CD8-positive, alpha-beta memory T cell (primary cell): Measurements from ENCODE around the gene ITGA6. TPM values are rescaled to one million over a fixed set of nuclear protein-coding genes. Genes with fewer than 3 reads are reported as not detected.
"Not testable (repeated sequence)": the region's sequence is repeated elsewhere in the genome, so short reads cannot be mapped to it uniquely, and the experiment has no call there.

Source experiments
- CTCF ChIA-PET: fragments of 350-600 bp; sonication (Branson Sonifier 250); formaldehyde crosslinking; loops from one replicate; lab custom pipeline; 2021; ENCODE audit warnings: antibody characterized with exemption; lab: Charles Lee
- POLR2A ChIA-PET: fragments of 350-600 bp; sonication (Branson Sonifier 250); formaldehyde crosslinking; loops from one replicate; lab custom pipeline; 2021; ENCODE audit warnings: antibody characterized with exemption; lab: Charles Lee
- DNase-seq, 5 donors: peaks; one replicate each; pipeline versions ENCODE4 v3.0.0 to v3.0.0-alpha.2; 2020 to 2022; ENCODE audit warnings: mixed read lengths in 1 of 5
- H3K27ac ChIP-seq: one replicate; pipeline ENCODE4 v1.7.0; 2013; ENCODE audit warnings: low read depth, mild to moderate bottlenecking, low read length, moderate library complexity
- H3K27me3 ChIP-seq: 2 replicates; pipeline ENCODE4 v1.7.0; 2013; ENCODE audit warnings: low read length, mild to moderate bottlenecking; ENCODE audit not compliant: insufficient read depth, poor library complexity, severe bottlenecking
- H3K36me3 ChIP-seq: 2 replicates; pipeline ENCODE4 v1.7.0; 2013; ENCODE audit warnings: mild to moderate bottlenecking, low read length, moderate library complexity; ENCODE audit not compliant: insufficient read depth
- H3K4me1 ChIP-seq: 2 replicates; pipeline ENCODE4 v1.7.0; 2013; ENCODE audit warnings: mild to moderate bottlenecking, low read length, moderate library complexity; ENCODE audit not compliant: insufficient read depth
- H3K4me3 ChIP-seq: 2 replicates; pipeline ENCODE4 v1.7.0; 2013; ENCODE audit warnings: mild to moderate bottlenecking, low read length
- H3K9me3 ChIP-seq: 2 replicates; pipeline ENCODE4 v1.7.0; 2013; ENCODE audit warnings: mild to moderate bottlenecking, low read length
- H3K27ac Mint-ChIP-seq, 8 donors: one replicate each; pipeline ENCODE4 v1.8.0; 2020 to 2021; ENCODE audit warnings: mixed read lengths in 8 of 8, mild to moderate bottlenecking in 6 of 8, inconsistent platforms in 3 of 8, moderate library complexity in 3 of 8
- H3K27me3 Mint-ChIP-seq, 2 donors: one replicate each; pipeline ENCODE4 v1.8.0; 2020 to 2021; ENCODE audit warnings: mixed read lengths in 2 of 2, mild to moderate bottlenecking in 1 of 2, moderate library complexity in 1 of 2
- H3K36me3 Mint-ChIP-seq, 3 donors: one replicate each; pipeline ENCODE4 v1.8.0; 2020 to 2021; ENCODE audit warnings: mixed read lengths in 3 of 3, inconsistent platforms in 1 of 3, mild to moderate bottlenecking in 1 of 3
- H3K4me1 Mint-ChIP-seq, 3 donors: one replicate each; pipeline ENCODE4 v1.8.0; 2020 to 2021; ENCODE audit warnings: mixed read lengths in 3 of 3, inconsistent platforms in 1 of 3, mild to moderate bottlenecking in 1 of 3
- H3K4me3 Mint-ChIP-seq, 7 donors: one replicate each; pipeline ENCODE4 v1.8.0; 2020 to 2021; ENCODE audit warnings: mixed read lengths in 7 of 7, mild to moderate bottlenecking in 6 of 7, moderate library complexity in 4 of 7, inconsistent platforms in 2 of 7
- H3K9me3 Mint-ChIP-seq, 5 donors: one replicate each; pipeline ENCODE4 v1.8.0; 2020 to 2022; ENCODE audit warnings: mixed read lengths in 5 of 5, mild to moderate bottlenecking in 3 of 5, moderate library complexity in 2 of 5, inconsistent platforms in 1 of 5
- polyA plus RNA-seq: library from polyadenylated mRNA; unstranded; fragments of 300-500 nt; fragmentation: Illumina TruSeq; gene quantifications from one replicate; pipeline ENCODE4 v1.2.3, GENCODE V29; 2021
- total RNA-seq, 2 experiments: library from RNA; stranded (reverse); gene quantifications; one replicate each; pipeline ENCODE4 v1.2.3, GENCODE V29; 2021

Gene ITGA6
- total and polyA plus RNA-seq, 3 experiments from 2014 or later = 8.0 to 39.4 (median 9.0) TPM

GRCh38 chr2:172513935-172514586, 86.7 kb downstream of the ITGA6 start:
- H3K9me3 ChIP-seq = peaks cover 14% of the 10 kb centered on the region
- ChIA-PET CTCF (no interaction called here), POLR2A (no interaction called here)
- Mint-ChIP-seq H3K9me3 (peaks cover 12 to 31% (median 27%) of the 10 kb centered on the region in 5 donors), H3K4me1 (peaks cover 10 to 18% (median 14%) of the 10 kb centered on the region in 3 donors), H3K36me3 (peaks cover 3 to 51% (median 7%) of the 10 kb centered on the region in 3 donors), H3K27me3 (no peaks in the 10 kb centered on the region), H3K27ac (peak overlapping the region in 1 of 8 donors; percentile 0), H3K4me3 (no peak overlapping the region)
- no peak overlapping the region for H3K27ac ChIP-seq
- no peak for DNase-seq
- no peak overlapping the region for H3K4me3 ChIP-seq
- H3K36me3 ChIP-seq = no peaks in the 10 kb centered on the region
- no peaks in the 10 kb centered on the region for H3K27me3 ChIP-seq
- peaks cover 21% of the 10 kb centered on the region for H3K4me1 ChIP-seq

GRCh38 chr2:172516299-172516698, 88.9 kb downstream of the ITGA6 start:
- H3K4me3 Mint-ChIP-seq = no peak overlapping the region
- Histone ChIP-seq H3K9me3 (peaks cover 20% of the 10 kb centered on the region), H3K27me3 (no peaks in the 10 kb centered on the region), H3K27ac (no peak overlapping the region), H3K4me1 (peaks cover 7% of the 10 kb centered on the region), H3K4me3 (no peak overlapping the region), H3K36me3 (no peaks in the 10 kb centered on the region)
- peaks cover 0 to 2% (median 1%) of the 10 kb centered on the region in 3 donors for H3K4me1 Mint-ChIP-seq
- ChIA-PET POLR2A (no interaction called here), CTCF (no interaction called here)
- H3K27ac Mint-ChIP-seq = no peak overlapping the region
- H3K9me3 Mint-ChIP-seq = peaks cover 17 to 42% (median 34%) of the 10 kb centered on the region in 5 donors
- no peak for DNase-seq
- peaks cover 9 to 68% (median 10%) of the 10 kb centered on the region in 3 donors for H3K36me3 Mint-ChIP-seq
- peaks cover 0 to 2% of the 10 kb centered on the region in 2 donors for H3K27me3 Mint-ChIP-seq

- peaks cover 5% of the 10 kb centered on the region for H3K9me3 ChIP-seq
- no peaks in the 10 kb centered on the region for H3K36me3 ChIP-seq
- Mint-ChIP-seq H3K4me3 (no peak overlapping the region), H3K36me3 (peaks cover 2 to 46% (median 7%) of the 10 kb centered on the region in 3 donors), H3K27me3 (peaks cover 0 to 2% of the 10 kb centered on the region in 2 donors), H3K9me3 (peaks cover 6 to 18% (median 17%) of the 10 kb centered on the region in 5 donors), H3K27ac (no peak overlapping the region), H3K4me1 (no peaks in the 10 kb centered on the region)
- no peak overlapping the region for H3K27ac ChIP-seq
- no peak overlapping the region for H3K4me3 ChIP-seq
- H3K27me3 ChIP-seq = no peaks in the 10 kb centered on the region
- H3K4me1 ChIP-seq = no peaks in the 10 kb centered on the region
- no peak for DNase-seq
- ChIA-PET POLR2A (no interaction called here), CTCF (no interaction called here)
Measured at GRCh38 chr2:172518995-172519394, 91.6 kb downstream of the ITGA6 start.

- peaks cover 21 to 50% (median 37%) of the 10 kb centered on the region in 5 donors for H3K9me3 Mint-ChIP-seq
Measured at GRCh38 chr2:172525601-172526000, 98.2 kb downstream of the ITGA6 start.

GRCh38 chr2:172531309-172531708, 103.9 kb downstream of the ITGA6 start:
- H3K4me3 Mint-ChIP-seq = no peak overlapping the region
- no peak overlapping the region for H3K27ac Mint-ChIP-seq
- H3K4me1 Mint-ChIP-seq = no peaks in the 10 kb centered on the region
- H3K9me3 Mint-ChIP-seq = peaks cover 18 to 55% (median 49%) of the 10 kb centered on the region in 5 donors
- Histone ChIP-seq H3K9me3 (peaks cover 9% of the 10 kb centered on the region), H3K36me3 (no peaks in the 10 kb centered on the region), H3K27ac (no peak overlapping the region), H3K4me3 (no peak overlapping the region), H3K4me1 (no peaks in the 10 kb centered on the region), H3K27me3 (no peaks in the 10 kb centered on the region)
- peaks cover 25 to 61% (median 27%) of the 10 kb centered on the region in 3 donors for H3K36me3 Mint-ChIP-seq
- peaks cover 0 to 2% of the 10 kb centered on the region in 2 donors for H3K27me3 Mint-ChIP-seq
- POLR2A ChIA-PET = no interaction called here
- CTCF ChIA-PET = no interaction called here
- DNase-seq = no peak

More at GRCh38 chr2:172525601-172526000, 98.2 kb downstream of the ITGA6 start:
- Histone ChIP-seq H3K4me3 (no peak overlapping the region), H3K27me3 (no peaks in the 10 kb centered on the region), H3K4me1 (no peaks in the 10 kb centered on the region), H3K27ac (no peak overlapping the region), H3K36me3 (no peaks in the 10 kb centered on the region), H3K9me3 (peaks cover 4% of the 10 kb centered on the region)
- peaks cover 10 to 45% (median 11%) of the 10 kb centered on the region in 3 donors for H3K36me3 Mint-ChIP-seq
- H3K4me1 Mint-ChIP-seq = no peaks in the 10 kb centered on the region
- ChIA-PET POLR2A (no interaction called here), CTCF (no interaction called here)
- DNase-seq = no peak
- no peak overlapping the region for H3K27ac Mint-ChIP-seq
- no peak overlapping the region for H3K4me3 Mint-ChIP-seq
- peaks cover 0 to under 1% of the 10 kb centered on the region in 2 donors for H3K27me3 Mint-ChIP-seq

- POLR2A ChIA-PET, CTCF ChIA-PET, H3K9me3 ChIP-seq, DNase-seq, H3K27me3 ChIP-seq, H3K4me1 ChIP-seq, H3K4me3 Mint-ChIP-seq, H3K4me3 ChIP-seq, H3K36me3 ChIP-seq, H3K27ac ChIP-seq, H3K27me3 Mint-ChIP-seq, H3K4me1 Mint-ChIP-seq, H3K27ac Mint-ChIP-seq: not testable (repeated sequence)
- Mint-ChIP-seq H3K36me3 (peaks cover 25 to 58% (median 26%) of the 10 kb centered on the region in 3 donors), H3K9me3 (peaks cover 16 to 45% (median 37%) of the 10 kb centered on the region in 5 donors)
Measured at GRCh38 chr2:172532461-172532860, 105.1 kb downstream of the ITGA6 start.

- peaks cover 25 to 58% (median 26%) of the 10 kb centered on the region in 3 donors for H3K36me3 Mint-ChIP-seq
- H3K27me3 Mint-ChIP-seq = peaks cover 0 to 2% of the 10 kb centered on the region in 2 donors
- no peak overlapping the region for H3K27ac ChIP-seq
- H3K9me3 Mint-ChIP-seq = peaks cover 16 to 37% (median 31%) of the 10 kb centered on the region in 5 donors
- H3K4me1 Mint-ChIP-seq = no peaks in the 10 kb centered on the region
- no peaks in the 10 kb centered on the region for H3K27me3 ChIP-seq
- H3K4me3 ChIP-seq = no peak overlapping the region
- H3K27ac Mint-ChIP-seq = no peak overlapping the region
- H3K4me1 ChIP-seq = no peaks in the 10 kb centered on the region
- peaks cover 6% of the 10 kb centered on the region for H3K9me3 ChIP-seq
- CTCF ChIA-PET = no interaction called here
- POLR2A ChIA-PET = no interaction called here
- no peaks in the 10 kb centered on the region for H3K36me3 ChIP-seq
- H3K4me3 Mint-ChIP-seq = no peak overlapping the region
- DNase-seq = no peak
Measured at GRCh38 chr2:172533687-172534086, 106.3 kb downstream of the ITGA6 start.

GRCh38 chr2:172535119-172535518, 107.7 kb downstream of the ITGA6 start:
- POLR2A ChIA-PET = no interaction called here
- H3K27me3 Mint-ChIP-seq = peaks cover 0 to 2% of the 10 kb centered on the region in 2 donors

More at GRCh38 chr2:172535119-172535518, 107.7 kb downstream of the ITGA6 start:
- Mint-ChIP-seq H3K4me3 (no peak overlapping the region), H3K36me3 (peaks cover 18 to 50% (median 22%) of the 10 kb centered on the region in 3 donors), H3K9me3 (peaks cover 13 to 30% (median 24%) of the 10 kb centered on the region in 5 donors), H3K27ac (peak overlapping the region in 1 of 8 donors; percentile 23), H3K4me1 (no peaks in the 10 kb centered on the region)
- no peaks in the 10 kb centered on the region for H3K4me1 ChIP-seq
- H3K27ac ChIP-seq = no peak overlapping the region
- no peaks in the 10 kb centered on the region for H3K27me3 ChIP-seq
- no peak overlapping the region for H3K4me3 ChIP-seq
- no peaks in the 10 kb centered on the region for H3K36me3 ChIP-seq
- peaks cover 13% of the 10 kb centered on the region for H3K9me3 ChIP-seq
- CTCF ChIA-PET = no interaction called here
- no peak for DNase-seq
